Fibroblast of villous mesenchyme (primary cell): ENCODE data around the gene VEZT. TPM values are rescaled to one million over a fixed set of nuclear protein-coding genes. Genes with fewer than 3 reads are reported as not detected.

Experiments used
- DNase-seq: peaks from one replicate; pipeline ENCODE4 v3.0.0-alpha.2; 2010; ENCODE audit warnings: low read depth
- H3K4me3 ChIP-seq: 2 replicates; pipeline ENCODE4 v1.5.1; 2011; ENCODE audit warnings: low read depth, mild to moderate bottlenecking, low read length
- CTCF ChIP-seq: IDR thresholded peaks from 2 replicates; pipeline ENCODE4 v1.5.1; 2012; ENCODE audit warnings: low read depth, mild to moderate bottlenecking, low read length; ENCODE audit not compliant: insufficient read depth
- total RNA-seq: library from RNA; depleted of rRNA; stranded (reverse); fragments of >200 nt; gene quantifications from 2 replicates; pipeline ENCODE4 v1.2.3, GENCODE V29; 2012

Gene VEZT
- 73.4 and 84.6 TPM in 2 replicates for total RNA-seq

GRCh38 chr12:95217377-95218149 is at the start of gene VEZT, which contains the start of gene FGD6:
TSS of gene VEZT (plus strand) at chr12:95217807. CDS start at chr12:95217851, 44 bp downstream.
TSS of gene FGD6 (minus strand) at chr12:95217467. CDS start at chr12:95217240, 227 bp downstream.
- peak; percentile 51 for TF ChIP-seq CTCF
- DNase-seq, result peak; percentile 99
- peak within 1 kb of the TSS; percentile 99 for H3K4me3 ChIP-seq

- peak; percentile 44 for DNase-seq
- no peak for TF ChIP-seq CTCF
- no peak overlapping the region for H3K4me3 ChIP-seq
Measured at GRCh38 chr12:95168746-95169145, 48.9 kb upstream of the VEZT start.

GRCh38 chr12:95169368-95169767 is 48.2 kb upstream of the VEZT start:
- TF ChIP-seq CTCF, result no peak
- DNase-seq, result peak; percentile 95
- H3K4me3 ChIP-seq, result no peak overlapping the region

GRCh38 chr12:95173392-95174251 is 44.0 kb upstream of the VEZT start:
- DNase-seq, result peak; percentile 98
- TF ChIP-seq CTCF, result no peak

DNA sequence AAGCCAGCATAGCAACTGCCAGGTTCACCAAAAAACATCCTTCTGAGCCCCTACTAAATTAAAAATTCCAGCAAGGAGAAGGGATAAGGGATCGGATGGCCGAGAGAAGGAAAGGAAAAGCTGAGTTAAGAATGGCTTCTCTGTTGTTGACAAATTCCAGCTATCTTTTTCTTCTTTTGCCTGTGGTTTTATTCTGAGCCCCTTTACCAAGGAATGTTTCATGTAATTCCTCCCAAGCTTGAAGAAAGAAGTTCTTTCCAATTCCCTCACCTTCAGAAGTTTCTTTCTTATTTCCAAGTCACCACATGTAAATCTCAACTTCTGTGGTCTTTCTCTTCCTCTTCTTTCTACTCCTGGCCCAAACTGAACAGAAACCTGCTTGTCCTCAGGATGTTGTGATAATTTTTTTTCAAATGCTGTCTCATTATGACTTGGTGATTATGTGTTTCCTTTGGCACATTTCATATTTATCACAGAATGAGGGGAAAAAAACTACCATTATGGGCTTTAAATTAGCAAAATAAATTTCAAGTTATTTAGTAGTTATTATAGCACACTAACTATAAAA is 40.3 kb upstream of the VEZT start:
- DNase-seq, result no peak
- no peak for TF ChIP-seq CTCF
- H3K4me3 ChIP-seq, result no peak overlapping the region

More at GRCh38 chr12:95173392-95174251, 44.0 kb upstream of the VEZT start:
- no peak overlapping the region for H3K4me3 ChIP-seq

- H3K4me3 ChIP-seq, result no peak overlapping the region
- no peak for DNase-seq
- TF ChIP-seq CTCF, result no peak
Measured at GRCh38 chr12:95178136-95178535, 39.5 kb upstream of the VEZT start.
